ENCODE results near the gene UBE2J1. TPM values are rescaled to one million over a fixed set of nuclear protein-coding genes. Genes with fewer than 3 reads are reported as not detected.

UBE2J1 gene
- total and polyA plus RNA-seq, 9 of the 15 experiments (the other 6 are each of a cell fraction or from before 2014, with no cell fraction given), result 11.6 to 32.6 (median 22.0) TPM

DNA sequence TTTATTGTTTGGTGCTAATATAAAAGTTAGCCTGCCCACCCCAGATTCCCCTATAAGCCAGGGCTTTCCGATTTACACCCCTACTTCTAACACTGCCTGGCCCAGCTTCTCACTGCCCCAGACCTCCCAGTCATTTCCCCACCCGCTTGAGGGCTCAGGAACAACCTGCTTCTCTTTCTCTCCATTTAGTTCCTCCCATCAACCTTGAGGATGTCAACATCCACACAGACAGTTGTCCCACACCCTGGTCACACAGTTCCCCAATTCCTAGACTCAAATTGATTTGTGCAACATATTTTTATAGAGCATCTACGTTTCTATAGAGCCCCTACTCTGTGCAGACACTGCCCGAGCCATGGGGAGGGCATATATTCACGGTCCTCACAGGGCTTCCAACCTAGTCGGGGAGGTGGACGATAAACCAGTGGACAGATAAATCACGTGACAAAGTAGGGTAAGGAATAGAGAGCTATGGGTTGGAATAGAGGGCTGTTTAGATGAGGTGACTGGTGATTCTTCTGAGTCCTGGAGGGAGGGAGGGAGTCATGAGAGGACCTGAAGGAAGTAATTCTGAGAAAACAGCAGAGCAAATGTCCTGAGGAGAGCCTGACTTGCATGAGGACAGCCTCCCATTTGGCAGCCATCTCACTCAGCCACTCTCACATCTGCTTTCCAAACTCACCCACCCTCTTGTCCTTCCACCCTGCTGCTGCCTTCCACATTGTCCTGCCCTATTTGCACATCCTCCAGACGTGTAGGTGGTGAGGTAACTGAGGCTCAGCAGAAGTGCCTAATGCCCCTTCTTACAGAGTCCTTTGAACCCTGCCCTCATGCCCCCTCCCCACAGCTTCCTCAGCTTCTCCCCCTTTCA, 43.8 kb downstream of the UBE2J1 start:
- Histone ChIP-seq H2AFZ (ENCODE audit: low read depth, low read length) (no peak overlapping the region), H3K4me2 (ENCODE audit: insufficient read depth, low read length) (no peak overlapping the region), H3K9ac (ENCODE audit: insufficient read depth in 1 of 2, low read depth in 2 of 2, low read length in 2 of 2) (no peak overlapping the region), H3K27ac (ENCODE audit: extremely low read depth, low read depth, low read length) (no peak overlapping the region), H3K27me3 (ENCODE audit: control insufficient read depth in 2 of 2, insufficient read depth in 2 of 2, low read length in 2 of 2) (peaks cover 0 to 11% of the 10 kb centered on the region in 2 experiments; a peak in 1 of 5 replicates), H3K4me1 (replicated peaks in 1 of 2; ENCODE audit: control insufficient read depth in 2 of 2, insufficient read depth in 2 of 2, low read length in 2 of 2) (peaks cover 0 to 2% of the 10 kb centered on the region in 2 experiments; a peak in 1 of 5 replicates), H4K20me1 (replicated peaks; ENCODE audit: control insufficient read depth, insufficient read depth, low read length) (no peaks in the 10 kb centered on the region), H3K79me2 (ENCODE audit: control insufficient read depth, insufficient read depth, low read length) (no peaks in the 10 kb centered on the region), H3K9me3 (replicated peaks; ENCODE audit: control insufficient read depth, insufficient read depth, low read depth, low read length) (no peaks in the 10 kb centered on the region), H3K36me3 (ENCODE audit: control insufficient read depth, insufficient read depth, low read length) (no peaks in the 10 kb centered on the region), H3K9me1 (ENCODE audit: control insufficient read depth, insufficient read depth, low read length) (no peaks in the 10 kb centered on the region), H3K4me3 (no peak overlapping the region)
- no peak for DNase-seq (ENCODE audit: extremely low read depth in 1 of 4, low spot score in 3 of 4)
- intact Hi-C loops (cut with micrococcal nuclease), result no loop called here
- ChIA-PET CTCF (ENCODE audit: low intra/inter-chr PET ratio) (no interaction called here), POLR2A (no interaction called here)
- FAIRE-seq, result no peak
- peak; percentile 35; the same call in 1 of the 2 replicates for TF ChIP-seq CBFA2T2 (conservative IDR thresholded peaks at IDR 0.05)
- no peak for TF ChIP-seq E4F1 (CRISPR knock-in tag; IDR thresholded peaks at IDR 0.05; ENCODE audit: borderline replicate concordance)
- TF ChIP-seq, protein P1, sequence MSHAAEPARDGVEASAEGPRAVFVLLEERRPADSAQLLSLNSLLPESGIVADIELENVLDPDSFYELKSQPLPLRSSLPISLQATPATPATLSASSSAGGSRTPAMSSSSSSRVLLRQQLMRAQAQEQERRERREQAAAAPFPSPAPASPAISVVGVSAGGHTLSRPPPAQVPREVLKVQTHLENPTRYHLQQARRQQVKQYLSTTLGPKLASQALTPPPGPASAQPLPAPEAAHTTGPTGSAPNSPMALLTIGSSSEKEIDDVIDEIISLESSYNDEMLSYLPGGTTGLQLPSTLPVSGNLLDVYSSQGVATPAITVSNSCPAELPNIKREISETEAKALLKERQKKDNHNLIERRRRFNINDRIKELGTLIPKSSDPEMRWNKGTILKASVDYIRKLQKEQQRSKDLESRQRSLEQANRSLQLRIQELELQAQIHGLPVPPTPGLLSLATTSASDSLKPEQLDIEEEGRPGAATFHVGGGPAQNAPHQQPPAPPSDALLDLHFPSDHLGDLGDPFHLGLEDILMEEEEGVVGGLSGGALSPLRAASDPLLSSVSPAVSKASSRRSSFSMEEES (CRISPR knock-in tag; IDR thresholded peaks at IDR 0.05), result peak; percentile 93
- TF ChIP-seq RAD51 (IDR thresholded peaks at IDR 0.05; ENCODE audit: borderline replicate concordance, low read depth), result peak; percentile 62
- TF ChIP-seq ZNF592 (IDR thresholded peaks at IDR 0.05), result no peak
- peak; percentile 76; the same call in 1 of the 2 replicates for TF ChIP-seq TOE1 (IDR thresholded peaks at IDR 0.05; ENCODE audit: borderline replicate concordance)
- TF ChIP-seq TOE1 (CRISPR knock-in tag; IDR thresholded peaks at IDR 0.05; ENCODE audit: borderline replicate concordance, low read depth), result no peak
- TF ChIP-seq SREBF2 (CRISPR knock-in tag; IDR thresholded peaks at IDR 0.05), result no peak
- WGBS (ENCODE audit: insufficient coverage, low coverage, missing lambda C conversion rate), result 3% methylated on average over 8 of the region's 9 CpGs
- in situ Hi-C loops (cut with MboI), result no loop called here
- ATAC-seq, result no peak
- no TSS peak for BruUV-seq (replicated peaks)
